ENCODE results near the gene RASL11B.

DNA sequence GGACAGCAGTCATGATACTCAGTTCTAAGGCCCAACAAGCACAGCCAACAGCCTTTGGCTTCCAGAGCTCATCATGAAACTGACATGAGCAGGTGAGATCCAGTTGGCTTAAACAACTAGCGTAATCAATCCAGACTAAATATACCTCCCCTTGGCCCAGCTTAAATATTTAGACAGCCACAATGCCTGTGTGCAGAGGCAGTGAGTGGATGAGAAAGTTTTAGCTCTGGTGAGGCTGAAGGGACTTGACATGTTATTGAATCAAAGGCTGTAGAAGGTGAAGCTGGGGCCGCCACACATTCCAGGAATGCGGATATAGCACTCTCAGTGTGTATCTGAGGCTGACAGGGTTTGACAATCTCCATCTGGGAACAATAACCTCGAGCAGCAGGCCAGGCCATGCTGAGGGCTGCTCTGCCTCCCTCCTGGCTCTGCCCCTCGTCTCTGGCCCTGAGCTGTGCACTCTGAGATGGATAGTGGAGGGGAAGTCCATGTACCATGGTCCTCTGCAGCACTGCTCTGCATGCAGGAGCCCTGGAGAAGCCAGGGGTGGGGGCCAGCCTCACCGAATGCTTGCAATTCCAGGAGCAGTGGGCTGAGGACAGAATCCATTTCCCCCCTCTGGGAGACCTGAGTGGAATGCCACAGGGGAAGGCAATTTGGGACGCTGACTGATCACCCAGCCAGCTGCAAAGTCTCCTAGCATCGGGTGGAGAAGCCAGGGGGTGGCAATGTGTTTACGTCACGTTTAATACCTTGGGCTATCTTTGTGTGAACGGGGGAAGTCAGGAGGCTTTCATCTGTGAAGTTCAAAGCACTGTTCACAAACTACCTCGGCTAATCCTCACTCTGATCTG lies 37.3 kb upstream of the RASL11B start:
- TF ChIP-seq CTCF (IDR thresholded peaks at IDR 0.05) = no peak
- no peak for TF ChIP-seq POLR2A (IDR thresholded peaks at IDR 0.05)
- TF ChIP-seq POLR2AphosphoS5 (IDR thresholded peaks at IDR 0.05) = no peak

All from breast epithelium (tissue), 3 donors.